Common myeloid progenitor, CD34-positive (primary cell): ENCODE results near the gene SYNJ1.
"Not testable (repeated sequence)": the region's sequence is repeated elsewhere in the genome, so short reads cannot be mapped to it uniquely, and the experiment has no call there.

Experiments used
- CTCF ChIA-PET: fragments of 350-600 bp; sonication (Branson Sonifier 250); formaldehyde crosslinking; loops from one replicate; lab custom pipeline; 2021; ENCODE audit warnings: antibody characterized with exemption; lab: Charles Lee
- POLR2A ChIA-PET: fragments of 350-600 bp; sonication (Branson Sonifier 250); formaldehyde crosslinking; loops from one replicate; lab custom pipeline; 2021; ENCODE audit warnings: antibody characterized with exemption; lab: Charles Lee
- DNase-seq, 3 donors: peaks; one replicate each; pipeline versions ENCODE4 v3.0.0 to v3.0.0-alpha.2; 2013
- H3K27ac ChIP-seq, 2 experiments: 1 replicate in 1 of 2; 2 replicates in 1 of 2; pipeline ENCODE4 v1.7.0; 2013; ENCODE audit warnings: inconsistent platforms in 2 of 2, low read length in 2 of 2, mild to moderate bottlenecking in 2 of 2, low read depth in 1 of 2, moderate library complexity in 1 of 2; ENCODE audit not compliant: severe bottlenecking in 2 of 2, insufficient read depth in 1 of 2, poor library complexity in 1 of 2
- H3K27me3 ChIP-seq, 5 experiments: replicated peaks in 2 of 5; 1 replicate in 3 of 5; 2 replicates in 2 of 5; pipeline versions ENCODE4 v1.6.1 to v1.7.0; 2013; ENCODE audit warnings: low read length in 4 of 5, mild to moderate bottlenecking in 2 of 5, moderate library complexity in 2 of 5, inconsistent platforms in 1 of 5; ENCODE audit not compliant: insufficient read depth in 5 of 5, control insufficient read depth in 4 of 5
- H3K36me3 ChIP-seq, 4 experiments: 1 replicate in 2 of 4; 2 replicates in 2 of 4; pipeline versions ENCODE4 v1.6.1 to v1.7.0; 2013; ENCODE audit warnings: low read length in 3 of 4, control low read depth in 1 of 4, mild to moderate bottlenecking in 1 of 4; ENCODE audit not compliant: control insufficient read depth in 4 of 4, insufficient read depth in 4 of 4
- H3K4me1 ChIP-seq, 4 experiments: 1 replicate in 3 of 4; 2 replicates in 1 of 4; pipeline versions ENCODE4 v1.6.1 to v1.7.1; 2013; ENCODE audit warnings: low read length in 3 of 4, mild to moderate bottlenecking in 3 of 4, control low read depth in 1 of 4, inconsistent platforms in 1 of 4, moderate library complexity in 1 of 4; ENCODE audit not compliant: control insufficient read depth in 4 of 4, insufficient read depth in 4 of 4; ENCODE audit errors: control extremely low read depth in 1 of 4
- H3K4me3 ChIP-seq, 7 experiments: 1 replicate in 4 of 7; 2 replicates in 3 of 7; pipeline versions ENCODE4 v1.5.1 to v1.7.0; 2013; ENCODE audit warnings: mild to moderate bottlenecking in 7 of 7, low read length in 6 of 7, moderate library complexity in 6 of 7, inconsistent platforms in 2 of 7, low read depth in 2 of 7, control low read depth in 1 of 7; ENCODE audit not compliant: insufficient read depth in 4 of 7, control insufficient read depth in 1 of 7; ENCODE audit errors: extremely low read depth in 1 of 7
- H3K9me3 ChIP-seq, 5 experiments: 1 replicate in 4 of 5; 2 replicates in 1 of 5; pipeline versions ENCODE4 v1.6.1 to v1.7.1; 2013; ENCODE audit warnings: low read length in 4 of 5, mild to moderate bottlenecking in 2 of 5, inconsistent platforms in 1 of 5, low read depth in 1 of 5, moderate library complexity in 1 of 5; ENCODE audit not compliant: control insufficient read depth in 4 of 5, insufficient read depth in 2 of 5; ENCODE audit errors: control extremely low read depth in 1 of 5
- WGBS: methylation state at CpG from one replicate; pipeline ENCODE4 v1.1.5; 2013; ENCODE audit not compliant: insufficient coverage; 5-methylcytosine and 5-hydroxymethylcytosine counted together

SYNJ1 gene

GRCh38 chr21:32682696-32683474 is 44.9 kb downstream of the SYNJ1 start:
- Histone ChIP-seq H3K4me1 (peaks cover 0 to 2% (median 0%) of the 10 kb centered on the region in 4 experiments), H3K9me3 (no peaks in the 10 kb centered on the region), H3K27ac (no peak overlapping the region), H3K36me3 (peaks cover 3 to 22% (median 6%) of the 10 kb centered on the region in 4 experiments), H3K4me3 (no peak overlapping the region), H3K27me3 (no peaks in the 10 kb centered on the region)
- 11% methylated on average over 1 of the region's 3 CpGs for WGBS
- ChIA-PET POLR2A (no interaction called here), CTCF (interaction anchor here (0.7 to 1.8 kb wide), 3 partner anchors 9 to 56 kb away, joined by 3 to 5 read pairs (median 4); no protein-coding TSS in a partner anchor)
- DNase-seq, result peak in 1 of 3 donors; percentile 3

GRCh38 chr21:32674731-32675130 is 53.1 kb downstream of the SYNJ1 start:
- no peak overlapping the region for H3K27ac ChIP-seq
- DNase-seq, result no peak
- H3K36me3 ChIP-seq, result peaks cover 10 to 20% (median 17%) of the 10 kb centered on the region in 4 experiments
- no peaks in the 10 kb centered on the region for H3K4me1 ChIP-seq
- WGBS, result no CpG with 5 or more reads among the region's 2 CpGs
- no peak overlapping the region for H3K4me3 ChIP-seq
- POLR2A ChIA-PET, result no interaction called here
- no peaks in the 10 kb centered on the region for H3K9me3 ChIP-seq
- H3K27me3 ChIP-seq, result no peaks in the 10 kb centered on the region
- CTCF ChIA-PET, result no interaction called here

- CTCF ChIA-PET, result interaction anchor here (0.7 to 1.0 kb wide), 2 partner anchors 8 to 61 kb away, joined by 3 to 4 read pairs; no protein-coding TSS in a partner anchor
Measured at GRCh38 chr21:32674038-32674437, 53.8 kb downstream of the SYNJ1 start.

DNA sequence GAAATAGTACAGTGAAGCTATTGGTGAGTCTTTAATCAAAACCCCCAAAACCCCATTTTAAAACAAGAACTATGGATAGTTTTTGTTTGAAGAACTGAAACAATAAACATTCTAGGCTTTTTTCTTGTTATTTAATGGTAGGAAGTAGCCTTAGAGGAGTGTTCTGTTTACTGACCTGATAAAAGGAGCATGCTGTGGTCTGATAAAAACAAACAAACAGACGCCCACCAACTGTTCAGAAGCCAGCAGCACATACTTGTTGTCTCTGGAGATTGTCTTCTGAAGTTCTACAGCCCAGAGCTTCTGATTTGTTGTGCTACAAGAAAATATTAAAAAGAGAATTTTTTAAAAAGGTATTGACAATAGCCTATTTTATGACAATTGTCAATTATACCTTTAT is 61.6 kb downstream of the SYNJ1 start:
- peaks cover 15 to 64% (median 32%) of the 10 kb centered on the region in 4 experiments for H3K36me3 ChIP-seq
- H3K27ac ChIP-seq, result no peak overlapping the region
- CTCF ChIA-PET, result no interaction called here
- H3K27me3 ChIP-seq, result no peaks in the 10 kb centered on the region
- H3K9me3 ChIP-seq, result peaks cover 3 to 34% (median 21%) of the 10 kb centered on the region in 5 experiments
- H3K4me3 ChIP-seq, result no peak overlapping the region
- peak in 1 of 3 donors; percentile 10 for DNase-seq
- H3K4me1 ChIP-seq, result no peaks in the 10 kb centered on the region
- POLR2A ChIA-PET, result no interaction called here
- WGBS, result no CpG with 5 or more reads among the region's 1 CpG

More at GRCh38 chr21:32674038-32674437, 53.8 kb downstream of the SYNJ1 start:
- POLR2A ChIA-PET, result no interaction called here
- DNase-seq, result no peak
- no peak overlapping the region for H3K27ac ChIP-seq
- 80% methylated on average over 1 of the region's 1 CpG for WGBS
- H3K36me3 ChIP-seq, result peaks cover 10 to 24% (median 17%) of the 10 kb centered on the region in 4 experiments
- H3K4me1 ChIP-seq, result no peaks in the 10 kb centered on the region
- H3K27me3 ChIP-seq, result no peaks in the 10 kb centered on the region
- H3K4me3 ChIP-seq, result no peak overlapping the region
- no peaks in the 10 kb centered on the region for H3K9me3 ChIP-seq

GRCh38 chr21:32664095-32664494 is 63.7 kb downstream of the SYNJ1 start:
- POLR2A ChIA-PET, H3K4me3 ChIP-seq, H3K4me1 ChIP-seq, H3K27ac ChIP-seq, H3K27me3 ChIP-seq: not testable (repeated sequence)
- DNase-seq, result peak in 2 of 3 donors; percentile 19 to 29
- peaks cover 3 to 37% (median 25%) of the 10 kb centered on the region in 5 experiments for H3K9me3 ChIP-seq
- H3K36me3 ChIP-seq, result peaks cover 17 to 71% (median 39%) of the 10 kb centered on the region in 4 experiments
- CTCF ChIA-PET, result interaction anchor here (0.9 to 1.9 kb wide), 2 partner anchors 8 to 89 kb away, joined by 4 to 5 read pairs; no protein-coding TSS in a partner anchor
- WGBS, result 100% methylated on average over 1 of the region's 2 CpGs

- POLR2A ChIA-PET, H3K4me1 ChIP-seq, H3K4me3 ChIP-seq, CTCF ChIA-PET, H3K27ac ChIP-seq, H3K27me3 ChIP-seq, DNase-seq: not testable (repeated sequence)
- H3K9me3 ChIP-seq, result peaks cover 3 to 43% (median 34%) of the 10 kb centered on the region in 5 experiments
- 100% methylated on average over 5 of the region's 10 CpGs for WGBS
- H3K36me3 ChIP-seq, result peaks cover 24 to 79% (median 49%) of the 10 kb centered on the region in 4 experiments
Measured at GRCh38 chr21:32661981-32662380, 65.8 kb downstream of the SYNJ1 start.
